Common myeloid progenitor, CD34-positive (primary cell): ENCODE measurements around the gene ACOT2.
"Not testable (repeated sequence)": the region's sequence is repeated elsewhere in the genome, so short reads cannot be mapped to it uniquely, and the experiment has no call there.

Experiments
- CTCF ChIA-PET: fragments of 350-600 bp; sonication (Branson Sonifier 250); formaldehyde crosslinking; loops from one replicate; lab custom pipeline; 2021; ENCODE audit warnings: antibody characterized with exemption; lab: Charles Lee
- POLR2A ChIA-PET: fragments of 350-600 bp; sonication (Branson Sonifier 250); formaldehyde crosslinking; loops from one replicate; lab custom pipeline; 2021; ENCODE audit warnings: antibody characterized with exemption; lab: Charles Lee
- DNase-seq, 3 donors: peaks; one replicate each; pipeline versions ENCODE4 v3.0.0 to v3.0.0-alpha.2; 2013
- H3K27ac ChIP-seq, 2 experiments: 1 replicate in 1 of 2; 2 replicates in 1 of 2; pipeline ENCODE4 v1.7.0; 2013; ENCODE audit warnings: inconsistent platforms in 2 of 2, low read length in 2 of 2, mild to moderate bottlenecking in 2 of 2, low read depth in 1 of 2, moderate library complexity in 1 of 2; ENCODE audit not compliant: severe bottlenecking in 2 of 2, insufficient read depth in 1 of 2, poor library complexity in 1 of 2
- H3K27me3 ChIP-seq, 5 experiments: replicated peaks in 2 of 5; 1 replicate in 3 of 5; 2 replicates in 2 of 5; pipeline versions ENCODE4 v1.6.1 to v1.7.0; 2013; ENCODE audit warnings: low read length in 4 of 5, mild to moderate bottlenecking in 2 of 5, moderate library complexity in 2 of 5, inconsistent platforms in 1 of 5; ENCODE audit not compliant: insufficient read depth in 5 of 5, control insufficient read depth in 4 of 5
- H3K36me3 ChIP-seq, 4 experiments: 1 replicate in 2 of 4; 2 replicates in 2 of 4; pipeline versions ENCODE4 v1.6.1 to v1.7.0; 2013; ENCODE audit warnings: low read length in 3 of 4, control low read depth in 1 of 4, mild to moderate bottlenecking in 1 of 4; ENCODE audit not compliant: control insufficient read depth in 4 of 4, insufficient read depth in 4 of 4
- H3K4me1 ChIP-seq, 4 experiments: 1 replicate in 3 of 4; 2 replicates in 1 of 4; pipeline versions ENCODE4 v1.6.1 to v1.7.1; 2013; ENCODE audit warnings: low read length in 3 of 4, mild to moderate bottlenecking in 3 of 4, control low read depth in 1 of 4, inconsistent platforms in 1 of 4, moderate library complexity in 1 of 4; ENCODE audit not compliant: control insufficient read depth in 4 of 4, insufficient read depth in 4 of 4; ENCODE audit errors: control extremely low read depth in 1 of 4
- H3K4me3 ChIP-seq, 7 experiments: 1 replicate in 4 of 7; 2 replicates in 3 of 7; pipeline versions ENCODE4 v1.5.1 to v1.7.0; 2013; ENCODE audit warnings: mild to moderate bottlenecking in 7 of 7, low read length in 6 of 7, moderate library complexity in 6 of 7, inconsistent platforms in 2 of 7, low read depth in 2 of 7, control low read depth in 1 of 7; ENCODE audit not compliant: insufficient read depth in 4 of 7, control insufficient read depth in 1 of 7; ENCODE audit errors: extremely low read depth in 1 of 7
- H3K9me3 ChIP-seq, 5 experiments: 1 replicate in 4 of 5; 2 replicates in 1 of 5; pipeline versions ENCODE4 v1.6.1 to v1.7.1; 2013; ENCODE audit warnings: low read length in 4 of 5, mild to moderate bottlenecking in 2 of 5, inconsistent platforms in 1 of 5, low read depth in 1 of 5, moderate library complexity in 1 of 5; ENCODE audit not compliant: control insufficient read depth in 4 of 5, insufficient read depth in 2 of 5; ENCODE audit errors: control extremely low read depth in 1 of 5
- WGBS: methylation state at CpG from one replicate; pipeline ENCODE4 v1.1.5; 2013; ENCODE audit not compliant: insufficient coverage; 5-methylcytosine and 5-hydroxymethylcytosine counted together

ACOT2 gene

DNA sequence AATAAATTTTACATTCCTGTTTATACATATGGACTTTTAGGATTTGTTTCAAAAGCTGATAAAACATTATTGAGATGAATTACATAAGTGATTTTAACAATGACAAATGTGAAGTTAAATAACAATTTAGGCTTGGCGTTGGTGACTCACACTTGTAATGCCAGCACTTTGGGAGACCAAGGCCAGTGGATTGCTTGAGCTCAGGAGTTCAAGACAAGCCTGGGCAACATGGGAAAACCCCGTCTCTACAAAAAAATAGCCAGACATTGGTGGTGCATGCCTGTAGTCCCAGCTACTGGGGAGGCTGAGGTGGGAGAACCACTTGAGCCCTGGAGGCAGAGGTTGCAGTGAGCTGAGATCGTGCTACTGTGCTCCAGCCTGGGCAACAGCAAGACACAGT, 7.4 kb downstream of the ACOT2 start:
- Histone ChIP-seq H3K4me1 (no peaks in the 10 kb centered on the region), H3K27ac (no peak overlapping the region), H3K27me3 (no peaks in the 10 kb centered on the region), H3K36me3 (peaks cover 0 to 18% (median 3%) of the 10 kb centered on the region in 4 experiments), H3K4me3 (no peak overlapping the region), H3K9me3 (no peaks in the 10 kb centered on the region)
- POLR2A ChIA-PET, result no interaction called here
- DNase-seq, result no peak
- WGBS, result 93% methylated on average over 2 of the region's 3 CpGs
- CTCF ChIA-PET, result interaction anchor here (0.7 kb wide), 1 partner anchor 53 kb away, joined by 3 read pairs; no protein-coding TSS in a partner anchor

- H3K9me3 ChIP-seq, H3K27me3 ChIP-seq, H3K27ac ChIP-seq, H3K4me3 ChIP-seq, DNase-seq, H3K4me1 ChIP-seq, CTCF ChIA-PET, POLR2A ChIA-PET: not testable (repeated sequence)
- H3K36me3 ChIP-seq, result peaks cover 0 to 18% (median 3%) of the 10 kb centered on the region in 4 experiments
- WGBS, result no CpG with 5 or more reads among the region's 2 CpGs
Observed at GRCh38 chr14:73577214-73577613, 8.2 kb downstream of the ACOT2 start.

GRCh38 chr14:73582102-73582979, 13.3 kb downstream of the ACOT2 start:
- CTCF ChIA-PET, H3K27me3 ChIP-seq, POLR2A ChIA-PET, H3K27ac ChIP-seq, H3K9me3 ChIP-seq, H3K36me3 ChIP-seq, H3K4me1 ChIP-seq, H3K4me3 ChIP-seq, DNase-seq: not testable (repeated sequence)
- 98% methylated on average over 4 of the region's 11 CpGs for WGBS

DNA sequence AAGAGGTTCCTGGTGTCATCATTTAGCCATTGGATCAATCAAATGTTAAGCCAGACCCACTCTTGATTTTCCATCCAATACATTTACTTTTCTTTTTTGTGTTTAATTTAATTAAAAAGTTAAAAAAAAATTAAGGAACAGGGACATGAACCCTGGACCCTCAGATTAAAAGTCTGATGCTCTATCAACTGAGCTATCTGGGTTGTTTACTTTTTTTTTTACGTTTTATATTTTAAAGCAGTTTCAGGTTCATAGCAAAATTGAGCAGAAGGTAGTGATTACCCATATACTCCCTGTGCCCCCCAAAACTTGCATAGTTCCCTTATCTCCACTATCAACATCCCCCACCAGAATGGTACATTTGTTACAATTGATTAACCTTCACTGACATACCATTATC, 19.7 kb downstream of the ACOT2 start:
- Histone ChIP-seq H3K27ac (no peak overlapping the region), H3K9me3 (no peaks in the 10 kb centered on the region), H3K36me3 (no peaks in the 10 kb centered on the region), H3K4me3 (no peak overlapping the region), H3K27me3 (peaks cover 0 to 2% (median 0%) of the 10 kb centered on the region in 5 experiments), H3K4me1 (peaks cover 0 to 8% (median 3%) of the 10 kb centered on the region in 4 experiments)
- POLR2A ChIA-PET, result interaction anchor here (0.6 kb wide), 1 partner anchor 282 kb away, joined by 3 read pairs; no protein-coding TSS in a partner anchor
- DNase-seq, result no peak
- CTCF ChIA-PET, result interaction anchor here (1.5 kb wide), 1 partner anchor 18 kb away, joined by 5 read pairs; no protein-coding TSS in a partner anchor
- WGBS, result 100% methylated on average over 1 of the region's 1 CpG

- no peak overlapping the region for H3K27ac ChIP-seq
- H3K4me3 ChIP-seq, result no peak overlapping the region
- ChIA-PET CTCF (interaction anchor here (1.2 to 1.5 kb wide), 3 partner anchors 19 to 40 kb away, joined by 3 to 5 read pairs (median 3); no protein-coding TSS in a partner anchor), POLR2A (interaction anchor here (0.6 kb wide), 1 partner anchor 283 kb away, joined by 3 read pairs; no protein-coding TSS in a partner anchor)
- H3K27me3 ChIP-seq, result peaks cover 0 to 2% (median 0%) of the 10 kb centered on the region in 5 experiments
- H3K9me3 ChIP-seq, result no peaks in the 10 kb centered on the region
- no peaks in the 10 kb centered on the region for H3K36me3 ChIP-seq
- H3K4me1 ChIP-seq, result peaks cover 0 to 8% (median 3%) of the 10 kb centered on the region in 4 experiments
- no peak for DNase-seq
- WGBS, result 100% methylated on average over 2 of the region's 4 CpGs
Observed at GRCh38 chr14:73589116-73589515, 20.1 kb downstream of the ACOT2 start.

GRCh38 chr14:73590673-73591004, 21.6 kb downstream of the ACOT2 start:
- H3K27me3 ChIP-seq, H3K4me3 ChIP-seq, H3K9me3 ChIP-seq, DNase-seq, H3K27ac ChIP-seq, POLR2A ChIA-PET, H3K4me1 ChIP-seq, H3K36me3 ChIP-seq: not testable (repeated sequence)
- WGBS, result 90% methylated on average over 15 of the region's 32 CpGs
- CTCF ChIA-PET, result interaction anchor here (1.3 kb wide), 1 partner anchor 43 kb away, joined by 3 read pairs; no protein-coding TSS in a partner anchor
